Pancreas (tissue), 10 donors: ENCODE measurements around the gene VAC14. TPM values are rescaled to one million over a fixed set of nuclear protein-coding genes. Genes with fewer than 3 reads are reported as not detected.

Experiments
- ATAC-seq, 4 donors: fragments of 200-7000 bp; cut with Tn5 transposase; one replicate each; pipeline versions ENCODE4 v1.8.0 to v1.9.1; 2020; ENCODE audit warnings: mild to moderate bottlenecking in 4 of 4, moderate library complexity in 4 of 4
- DNase-seq, 6 donors: peaks; one replicate each; pipeline ENCODE4 v3.0.0-alpha.2; 2020
- FAIRE-seq: peaks from 2 replicates; lab custom pipeline; 2012; peaks lifted over from hg19 to GRCh38; lab: Jason Lieb, UNC
- H3K27ac ChIP-seq, 4 donors: fragments of 200-600 bp; sonication (generic); 1 replicate in 3 of 4; 2 replicates in 1 of 4; pipeline versions ENCODE4 v1.5.0 to v1.8.0; 2020
- H3K27me3 ChIP-seq, 4 donors: fragments of 200-600 bp; one replicate each; pipeline ENCODE4 v1.8.0; 2021
- H3K36me3 ChIP-seq, 3 donors: fragments of 200-600 bp; sonication (generic) in 1 of 3; one replicate each; pipeline versions ENCODE4 v1.5.0 to v1.8.0; 2020 to 2021
- H3K4me1 ChIP-seq, 3 donors: fragments of 200-600 bp; one replicate each; pipeline ENCODE4 v1.8.0; 2021
- H3K4me3 ChIP-seq, 4 donors: fragments of 200-600 bp; sonication (generic) in 2 of 4; one replicate each; pipeline versions ENCODE4 v1.5.0 to v1.8.0; 2020 to 2021
- H3K9me3 ChIP-seq, 4 donors: fragments of 200-600 bp; one replicate each; pipeline ENCODE4 v1.8.0; 2021
- WGBS, 2 donors: extraction: QIAGEN DNeasy Blood & Tissue Kit; methylation state at CpG; one replicate each; pipeline ENCODE4 v1.1.7; 2013; 5-methylcytosine and 5-hydroxymethylcytosine counted together
- intact Hi-C, 3 donors: fragments of 100-400 bp; cut with DNase I; formaldehyde crosslinking; loops; one replicate each; pipeline versions ENCODE4 v1.11.1 to v1.14.2; 2022
- polyA plus RNA-seq, 2 donors: library from polyadenylated mRNA; stranded (reverse); fragments of 200-250 nt; gene quantifications; one replicate each; pipeline ENCODE4 v1.2.3, GENCODE V29; 2013
- total RNA-seq, 6 donors: library from RNA; stranded (reverse); fragmentation: NEBNext Ultra II Directional in 4 of 6; extraction: Animal tissue kit (Norgen Biotek cat#: 25700) in 4 of 6; gene quantifications; one replicate each; pipeline versions ENCODE4 v1.2.1 to v1.2.4, GENCODE V29; 2021 to 2023
- TF ChIP-seq, protein P1 (sequence below), 4 donors: fragments of 200-600 bp; sonication (generic) in 3 of 4; IDR thresholded peaks; one replicate each; pipeline versions ENCODE4 v1.5.0 to v1.8.0; 2021; ENCODE audit warnings: antibody characterized with exemption in 4 of 4
- donor health status: healthy with polysubstance abuse.
- donor health status: DM: no; HTN: no; CAD: no; lungs with moderate emphysema.
- donor health status: DM: no; HTN: no; CAD: no.
- donor health status: control.
- donor health status: control.
- donor health status: Bipolar disorder and iron deficiency.
- donor health status: DM: yes; HTN: yes; CAD: no.
- donor health status: DM: no; HTN: no; CAD: no.
- donor health status: DM: no; HTN: no; CAD: no.
- donor health status: DM: yes; HTN: yes; CAD: no.

The VAC14 gene
- total and polyA plus RNA-seq, 8 donors, result 9.6 to 36.3 (median 14.9) TPM

DNA sequence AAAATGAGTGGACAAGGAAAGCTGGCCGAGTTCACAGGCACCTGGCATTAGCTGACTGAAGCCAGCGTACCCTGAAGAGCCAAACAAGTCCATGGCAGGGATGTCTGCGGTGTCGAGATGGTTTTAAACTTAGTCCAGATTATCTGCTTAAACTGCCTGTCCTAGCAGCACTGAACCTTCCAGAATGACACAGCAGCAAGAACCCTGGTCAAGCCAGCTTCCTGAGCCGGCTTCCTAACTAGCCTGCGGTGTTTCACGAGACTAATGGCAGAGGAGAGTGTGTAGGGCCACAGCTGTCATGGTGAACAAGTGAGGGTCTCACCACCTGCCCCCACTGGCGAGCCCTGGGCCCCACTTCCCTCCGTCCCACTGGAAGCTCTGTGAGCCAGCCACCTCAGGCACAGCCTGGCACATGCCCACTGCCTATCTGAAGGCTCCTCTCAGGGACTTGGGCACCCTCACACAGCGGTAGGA is 86.3 kb downstream of the VAC14 start:
- Histone ChIP-seq H3K4me1 (no peaks in the 10 kb centered on the region), H3K9me3 (no peaks in the 10 kb centered on the region), H3K27ac (peak overlapping the region in 3 of 4 donors; percentile 6 to 76 (median 71)), H3K27me3 (no peaks in the 10 kb centered on the region), H3K36me3 (no peaks in the 10 kb centered on the region), H3K4me3 (no peak overlapping the region)
- DNase-seq (no peak), FAIRE-seq (no peak), ATAC-seq (no peak)
- WGBS, 2 donors, result 86 to 89% methylated on average over 10 of the region's 10 CpGs
- TF ChIP-seq, protein P1, sequence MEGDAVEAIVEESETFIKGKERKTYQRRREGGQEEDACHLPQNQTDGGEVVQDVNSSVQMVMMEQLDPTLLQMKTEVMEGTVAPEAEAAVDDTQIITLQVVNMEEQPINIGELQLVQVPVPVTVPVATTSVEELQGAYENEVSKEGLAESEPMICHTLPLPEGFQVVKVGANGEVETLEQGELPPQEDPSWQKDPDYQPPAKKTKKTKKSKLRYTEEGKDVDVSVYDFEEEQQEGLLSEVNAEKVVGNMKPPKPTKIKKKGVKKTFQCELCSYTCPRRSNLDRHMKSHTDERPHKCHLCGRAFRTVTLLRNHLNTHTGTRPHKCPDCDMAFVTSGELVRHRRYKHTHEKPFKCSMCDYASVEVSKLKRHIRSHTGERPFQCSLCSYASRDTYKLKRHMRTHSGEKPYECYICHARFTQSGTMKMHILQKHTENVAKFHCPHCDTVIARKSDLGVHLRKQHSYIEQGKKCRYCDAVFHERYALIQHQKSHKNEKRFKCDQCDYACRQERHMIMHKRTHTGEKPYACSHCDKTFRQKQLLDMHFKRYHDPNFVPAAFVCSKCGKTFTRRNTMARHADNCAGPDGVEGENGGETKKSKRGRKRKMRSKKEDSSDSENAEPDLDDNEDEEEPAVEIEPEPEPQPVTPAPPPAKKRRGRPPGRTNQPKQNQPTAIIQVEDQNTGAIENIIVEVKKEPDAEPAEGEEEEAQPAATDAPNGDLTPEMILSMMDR (IDR thresholded peaks at IDR 0.05), result no peak
- intact Hi-C loops, result no loop called here

GRCh38 chr16:70713824-70714223 is 87.1 kb downstream of the VAC14 start:
- H3K27me3 ChIP-seq, result no peaks in the 10 kb centered on the region
- intact Hi-C loops, result no loop called here
- FAIRE-seq (no peak), DNase-seq (no peak), ATAC-seq (no peak)
- TF ChIP-seq, protein P1 (IDR thresholded peaks at IDR 0.05), result no peak
- no peaks in the 10 kb centered on the region for H3K36me3 ChIP-seq
- WGBS, 2 donors, result 89 to 91% methylated on average over 10 of the region's 10 CpGs
- H3K4me3 ChIP-seq, result no peak overlapping the region
- no peaks in the 10 kb centered on the region for H3K9me3 ChIP-seq
- no peaks in the 10 kb centered on the region for H3K4me1 ChIP-seq
- H3K27ac ChIP-seq, result no peak overlapping the region

DNA sequence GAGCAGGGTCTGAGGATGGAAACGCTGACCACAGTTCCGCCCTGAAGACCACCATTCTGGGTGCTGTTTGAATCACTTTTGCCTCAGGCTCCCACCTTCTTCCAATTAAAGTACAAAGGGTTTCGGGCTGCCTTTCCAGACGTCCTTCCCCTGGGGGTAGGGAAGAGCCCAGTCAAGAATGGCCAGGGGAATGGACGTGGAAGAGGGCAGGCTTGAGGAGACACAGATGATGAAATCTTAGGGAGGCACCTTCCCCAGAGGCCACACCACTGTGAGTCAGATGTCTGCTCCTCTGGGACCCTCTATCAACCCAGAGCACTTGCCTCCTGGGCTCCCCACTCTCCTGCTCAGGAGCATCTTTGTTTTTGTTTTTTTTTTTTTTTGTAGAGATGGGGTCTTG is 87.6 kb downstream of the VAC14 start:
- Histone ChIP-seq H3K9me3 (no peaks in the 10 kb centered on the region), H3K27ac (no peak overlapping the region), H3K27me3 (no peaks in the 10 kb centered on the region), H3K36me3 (no peaks in the 10 kb centered on the region), H3K4me3 (no peak overlapping the region), H3K4me1 (no peaks in the 10 kb centered on the region)
- WGBS, 2 donors, result 82 to 86% methylated on average over 5 of the region's 5 CpGs
- FAIRE-seq (no peak), DNase-seq (no peak), ATAC-seq (no peak)
- TF ChIP-seq, protein P1 (IDR thresholded peaks at IDR 0.05), result no peak
- intact Hi-C loops, result no loop called here

DNA sequence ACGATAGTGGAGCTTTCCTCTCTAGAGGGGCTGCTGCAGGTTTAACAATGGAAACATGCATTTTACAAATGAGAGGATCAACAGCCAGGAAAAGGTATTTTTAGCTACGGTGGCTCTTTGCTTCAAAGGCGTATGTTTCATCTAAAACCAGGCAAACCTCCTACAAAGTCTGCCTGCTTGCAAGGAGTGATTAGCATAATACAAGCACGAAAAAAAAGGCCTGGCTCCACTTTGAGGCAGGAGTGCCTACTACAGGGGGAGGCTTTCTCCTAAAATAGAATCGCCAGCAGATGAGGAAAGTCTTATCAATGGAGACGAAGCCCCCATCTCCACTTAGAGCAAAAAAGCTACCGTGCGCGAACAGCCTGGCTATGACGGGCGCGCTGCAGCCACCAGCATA is 88.0 kb downstream of the VAC14 start:
- Histone ChIP-seq H3K36me3 (no peaks in the 10 kb centered on the region), H3K4me1 (no peaks in the 10 kb centered on the region), H3K4me3 (no peak overlapping the region), H3K27me3 (no peaks in the 10 kb centered on the region), H3K27ac (no peak overlapping the region), H3K9me3 (no peaks in the 10 kb centered on the region)
- WGBS, 2 donors, result 91 to 94% methylated on average over 12 of the region's 12 CpGs
- DNase-seq (no peak), FAIRE-seq (no peak), ATAC-seq (no peak)
- intact Hi-C loops, result no loop called here
- TF ChIP-seq, protein P1 (IDR thresholded peaks at IDR 0.05), result no peak

- Histone ChIP-seq H3K36me3 (no peaks in the 10 kb centered on the region), H3K27me3 (no peaks in the 10 kb centered on the region), H3K27ac (no peak overlapping the region), H3K4me3 (no peak overlapping the region), H3K4me1 (no peaks in the 10 kb centered on the region), H3K9me3 (no peaks in the 10 kb centered on the region)
- no peak for ATAC-seq
- FAIRE-seq, result no peak
- WGBS, 2 donors, result 88 to 92% methylated on average over 11 of the region's 11 CpGs
- no peak for DNase-seq
- intact Hi-C loops, result no loop called here
- TF ChIP-seq, protein P1 (IDR thresholded peaks at IDR 0.05), result no peak
Observed at GRCh38 chr16:70712359-70712758, 88.6 kb downstream of the VAC14 start.
